Thyroid gland (tissue), 4 donors: Measurements from ENCODE around the gene ZBED4.

Experiments
- POLR2A ChIP-seq, 2 donors: fragments of 450-650 bp; IDR thresholded peaks; one replicate each; pipeline ENCODE4 v1.6.1; 2017; ENCODE audit warnings: antibody characterized with exemption in 2 of 2, mild to moderate bottlenecking in 2 of 2, moderate library complexity in 1 of 2
- TF ChIP-seq, protein P1 (sequence below), 6 experiments: fragments of 200-600 bp in 3 of 6; fragments of 450-650 bp in 3 of 6; sonication (generic) in 3 of 6; IDR thresholded peaks; one replicate each; pipeline ENCODE4 v1.5.1; 2016 to 2019; ENCODE audit warnings: antibody characterized with exemption in 6 of 6, mild to moderate bottlenecking in 2 of 6, inconsistent platforms in 1 of 6, moderate library complexity in 1 of 6

DNA sequence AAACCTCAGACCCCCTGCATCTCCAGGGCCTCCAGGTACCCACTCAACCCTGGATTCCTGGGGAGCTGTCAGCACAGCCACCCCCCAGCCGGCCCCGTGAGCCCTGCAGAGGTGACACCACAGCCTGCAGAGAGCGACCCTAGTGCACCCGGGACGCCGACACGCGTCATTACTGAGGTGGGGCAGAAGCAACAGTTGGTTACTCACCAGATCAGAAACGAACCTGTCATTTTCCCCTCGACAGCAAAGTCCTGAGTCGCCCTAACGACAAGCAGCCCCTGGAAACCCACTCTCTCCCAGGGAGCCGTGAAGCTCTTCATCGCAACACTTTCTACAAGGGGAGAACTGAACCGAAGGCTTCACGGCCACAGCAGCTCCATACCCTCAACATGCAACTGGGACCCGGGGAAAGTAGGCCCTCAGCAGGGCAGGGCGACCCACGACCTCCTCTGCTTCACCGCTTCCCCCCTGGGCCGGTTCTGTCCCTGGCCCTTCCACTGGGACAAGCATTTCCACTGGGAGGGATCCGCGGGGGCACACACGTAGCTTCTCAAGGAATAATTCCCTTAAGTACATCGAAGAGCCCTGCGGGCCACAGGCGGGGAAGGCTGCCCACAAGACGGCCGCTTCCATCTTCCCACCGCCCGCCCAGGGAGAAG lies 27.6 kb upstream of the ZBED4 start:
- TF ChIP-seq, protein P1, sequence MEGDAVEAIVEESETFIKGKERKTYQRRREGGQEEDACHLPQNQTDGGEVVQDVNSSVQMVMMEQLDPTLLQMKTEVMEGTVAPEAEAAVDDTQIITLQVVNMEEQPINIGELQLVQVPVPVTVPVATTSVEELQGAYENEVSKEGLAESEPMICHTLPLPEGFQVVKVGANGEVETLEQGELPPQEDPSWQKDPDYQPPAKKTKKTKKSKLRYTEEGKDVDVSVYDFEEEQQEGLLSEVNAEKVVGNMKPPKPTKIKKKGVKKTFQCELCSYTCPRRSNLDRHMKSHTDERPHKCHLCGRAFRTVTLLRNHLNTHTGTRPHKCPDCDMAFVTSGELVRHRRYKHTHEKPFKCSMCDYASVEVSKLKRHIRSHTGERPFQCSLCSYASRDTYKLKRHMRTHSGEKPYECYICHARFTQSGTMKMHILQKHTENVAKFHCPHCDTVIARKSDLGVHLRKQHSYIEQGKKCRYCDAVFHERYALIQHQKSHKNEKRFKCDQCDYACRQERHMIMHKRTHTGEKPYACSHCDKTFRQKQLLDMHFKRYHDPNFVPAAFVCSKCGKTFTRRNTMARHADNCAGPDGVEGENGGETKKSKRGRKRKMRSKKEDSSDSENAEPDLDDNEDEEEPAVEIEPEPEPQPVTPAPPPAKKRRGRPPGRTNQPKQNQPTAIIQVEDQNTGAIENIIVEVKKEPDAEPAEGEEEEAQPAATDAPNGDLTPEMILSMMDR (IDR thresholded peaks at IDR 0.05) = no peak
- TF ChIP-seq POLR2A (IDR thresholded peaks at IDR 0.05) = no peak
